Fibroblast of lung (primary cell): ENCODE measurements around the gene OPA3. TPM values are rescaled to one million over a fixed set of nuclear protein-coding genes. Genes with fewer than 3 reads are reported as not detected.
"Not testable (repeated sequence)": the region's sequence is repeated elsewhere in the genome, so short reads cannot be mapped to it uniquely, and the experiment has no call there.

Source experiments
- DNase-seq, 2 donors: peaks; one replicate each; pipeline versions ENCODE4 v3.0.0 to v3.0.0-alpha.2; 2010; ENCODE audit warnings: low read depth in 2 of 2
- H2AFZ ChIP-seq: 2 replicates; pipeline ENCODE4 v1.5.1; 2012; ENCODE audit warnings: low read length, control low read depth, inconsistent platforms
- H3K27ac ChIP-seq: 2 replicates; pipeline ENCODE4 v1.5.1; 2011; ENCODE audit warnings: low read length, control low read depth; ENCODE audit not compliant: insufficient read depth
- H3K27me3 ChIP-seq: 2 replicates; pipeline ENCODE4 v1.5.1; 2011; ENCODE audit warnings: mild to moderate bottlenecking, low read length; ENCODE audit not compliant: control insufficient read depth, insufficient read depth
- H3K36me3 ChIP-seq: 2 replicates; pipeline ENCODE4 v1.5.1; 2011; ENCODE audit warnings: low read length; ENCODE audit not compliant: control insufficient read depth, insufficient read depth
- H3K4me1 ChIP-seq: 2 replicates; pipeline ENCODE4 v1.5.1; 2011; ENCODE audit warnings: low read length; ENCODE audit not compliant: control insufficient read depth, insufficient read depth; ENCODE audit errors: extremely low read depth
- H3K4me2 ChIP-seq: 2 replicates; pipeline ENCODE4 v1.5.1; 2011; ENCODE audit warnings: low read length, control low read depth; ENCODE audit not compliant: insufficient read depth; ENCODE audit errors: extremely low read depth
- H3K4me3 ChIP-seq, 4 experiments: fragments of 200-600 bp in 1 of 4; sonication (generic) in 1 of 4; replicated peaks in 1 of 4; 2 replicates each; pipeline ENCODE4 v1.5.1; 2011 to 2016; ENCODE audit warnings: low read length in 4 of 4, low read depth in 3 of 4, mild to moderate bottlenecking in 3 of 4, control low read depth in 2 of 4, inconsistent platforms in 1 of 4, mixed read lengths in 1 of 4; ENCODE audit not compliant: insufficient read depth in 1 of 4; ENCODE audit errors: control extremely low read depth in 1 of 4
- H3K79me2 ChIP-seq: 2 replicates; pipeline ENCODE4 v1.5.1; 2012; ENCODE audit warnings: mild to moderate bottlenecking, low read length, inconsistent platforms; ENCODE audit not compliant: control insufficient read depth, insufficient read depth
- H3K9ac ChIP-seq: 2 replicates; pipeline ENCODE4 v1.5.1; 2011; ENCODE audit warnings: mild to moderate bottlenecking, low read length, control low read depth; ENCODE audit not compliant: insufficient read depth
- H3K9me3 ChIP-seq: 2 replicates; pipeline ENCODE4 v1.5.1; 2012; ENCODE audit warnings: low read depth, low read length; ENCODE audit not compliant: control insufficient read depth, insufficient read depth
- H4K20me1 ChIP-seq: 2 replicates; pipeline ENCODE4 v1.5.1; 2011; ENCODE audit warnings: low read length; ENCODE audit not compliant: control insufficient read depth, insufficient read depth; ENCODE audit errors: extremely low read depth
- EZH2 ChIP-seq: IDR thresholded peaks from 2 replicates; pipeline ENCODE4 v1.5.1; 2012; ENCODE audit warnings: low read length, control low read depth, mild to moderate bottlenecking; ENCODE audit errors: missing control alignments
- polyA plus RNA-seq, 2 donors: library from polyadenylated mRNA; depleted of rRNA in 1 of 2; stranded (reverse) in 1 of 2; unstranded in 1 of 2; fragments of >200 nt; gene quantifications; 2 replicates each; pipeline ENCODE4 v1.2.1, GENCODE V29; 2011 to 2012; ENCODE audit warnings: missing spikeins in 1 of 2
- total RNA-seq: library from RNA; depleted of rRNA; stranded (reverse); fragments of >200 nt; gene quantifications from 2 replicates; pipeline ENCODE4 v1.2.1, GENCODE V29; 2014
- TF ChIP-seq, protein P1 (sequence below), 2 donors: IDR thresholded peaks in 1 of 2; conservative IDR thresholded peaks in 1 of 2; 1 replicate in 1 of 2; 2 replicates in 1 of 2; pipeline ENCODE4 v1.5.1; 2011 to 2012; ENCODE audit warnings: low read length in 2 of 2, control low read depth in 1 of 2, inconsistent platforms in 1 of 2, low read depth in 1 of 2, mild to moderate bottlenecking in 1 of 2

OPA3 gene
- total and polyA plus RNA-seq, 2 donors (not counting 1 experiment from before 2014, with no cell fraction given) = 3.8 to 8.3 TPM

GRCh38 chr19:45615795-45616703 lies 31.4 kb upstream of the OPA3 start:
- Histone ChIP-seq H3K27ac (no peak overlapping the region), H2AFZ (no peak overlapping the region), H3K27me3 (no peaks in the 10 kb centered on the region), H3K4me1 (peaks cover 6% of the 10 kb centered on the region), H3K9me3 (no peaks in the 10 kb centered on the region), H3K79me2 (no peaks in the 10 kb centered on the region), H3K36me3 (peaks cover 23% of the 10 kb centered on the region), H3K4me3 (no peak overlapping the region), H3K4me2 (no peak overlapping the region), H4K20me1 (no peaks in the 10 kb centered on the region), H3K9ac (no peak overlapping the region)
- peak; percentile 79 to 80 for DNase-seq
- no peak for TF ChIP-seq EZH2
- TF ChIP-seq, protein P1, sequence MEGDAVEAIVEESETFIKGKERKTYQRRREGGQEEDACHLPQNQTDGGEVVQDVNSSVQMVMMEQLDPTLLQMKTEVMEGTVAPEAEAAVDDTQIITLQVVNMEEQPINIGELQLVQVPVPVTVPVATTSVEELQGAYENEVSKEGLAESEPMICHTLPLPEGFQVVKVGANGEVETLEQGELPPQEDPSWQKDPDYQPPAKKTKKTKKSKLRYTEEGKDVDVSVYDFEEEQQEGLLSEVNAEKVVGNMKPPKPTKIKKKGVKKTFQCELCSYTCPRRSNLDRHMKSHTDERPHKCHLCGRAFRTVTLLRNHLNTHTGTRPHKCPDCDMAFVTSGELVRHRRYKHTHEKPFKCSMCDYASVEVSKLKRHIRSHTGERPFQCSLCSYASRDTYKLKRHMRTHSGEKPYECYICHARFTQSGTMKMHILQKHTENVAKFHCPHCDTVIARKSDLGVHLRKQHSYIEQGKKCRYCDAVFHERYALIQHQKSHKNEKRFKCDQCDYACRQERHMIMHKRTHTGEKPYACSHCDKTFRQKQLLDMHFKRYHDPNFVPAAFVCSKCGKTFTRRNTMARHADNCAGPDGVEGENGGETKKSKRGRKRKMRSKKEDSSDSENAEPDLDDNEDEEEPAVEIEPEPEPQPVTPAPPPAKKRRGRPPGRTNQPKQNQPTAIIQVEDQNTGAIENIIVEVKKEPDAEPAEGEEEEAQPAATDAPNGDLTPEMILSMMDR (conservative IDR thresholded peaks at IDR 0.05 in 1 of 2, IDR thresholded peaks at IDR 0.05 in 1 of 2; ENCODE audit: low read depth in 1 of 2, low read length in 2 of 2) = no peak

- H2AFZ ChIP-seq, H4K20me1 ChIP-seq, H3K4me1 ChIP-seq, H3K9ac ChIP-seq, H3K27me3 ChIP-seq, H3K27ac ChIP-seq, H3K9me3 ChIP-seq, H3K79me2 ChIP-seq, H3K4me2 ChIP-seq, DNase-seq, H3K4me3 ChIP-seq: not testable (repeated sequence)
- H3K36me3 ChIP-seq = peaks cover 20% of the 10 kb centered on the region
Observed at GRCh38 chr19:45615056-45615455, 30.5 kb upstream of the OPA3 start.

- peak; percentile 87 to 91 for DNase-seq
- H2AFZ ChIP-seq = no peak overlapping the region
- H3K36me3 ChIP-seq = peaks cover 20% of the 10 kb centered on the region
- TF ChIP-seq EZH2 = no peak
- TF ChIP-seq, protein P1 (conservative IDR thresholded peaks at IDR 0.05 in 1 of 2, IDR thresholded peaks at IDR 0.05 in 1 of 2; ENCODE audit: low read depth in 1 of 2, low read length in 2 of 2) = no peak
- H4K20me1 ChIP-seq = no peaks in the 10 kb centered on the region
- no peaks in the 10 kb centered on the region for H3K27me3 ChIP-seq
- peak overlapping the region; percentile 36 for H3K27ac ChIP-seq
- H3K79me2 ChIP-seq = no peaks in the 10 kb centered on the region
- H3K9ac ChIP-seq = no peak overlapping the region
- H3K4me2 ChIP-seq = peak overlapping the region; percentile 28
- no peaks in the 10 kb centered on the region for H3K9me3 ChIP-seq
- peaks cover 6% of the 10 kb centered on the region for H3K4me1 ChIP-seq
- H3K4me3 ChIP-seq = no peak overlapping the region
Observed at GRCh38 chr19:45613926-45614725, 29.5 kb upstream of the OPA3 start.
